ENCODE measurements around the gene L3MBTL4.
"Not testable (repeated sequence)": the region's sequence is repeated elsewhere in the genome, so short reads cannot be mapped to it uniquely, and the experiment has no call there.

L3MBTL4 gene

DNA sequence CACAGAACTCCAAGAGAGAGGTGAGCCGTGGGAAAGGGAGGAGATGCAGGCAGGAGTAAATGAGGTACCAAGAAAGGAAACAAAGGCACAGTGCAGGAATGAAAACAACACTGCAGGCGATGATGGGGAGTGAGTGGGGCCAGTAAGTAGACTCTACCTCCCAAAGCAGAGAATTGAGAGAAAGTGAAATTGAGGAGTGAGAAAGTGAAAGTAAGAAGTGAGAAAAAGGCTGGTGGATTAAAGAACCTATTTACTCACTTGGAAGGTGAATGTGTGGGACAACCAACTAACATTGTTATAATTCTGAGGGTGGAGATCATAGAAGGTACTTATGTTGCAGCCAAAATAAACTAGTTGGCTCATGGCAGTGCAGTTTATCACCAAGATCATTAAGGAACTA lies 326.3 kb downstream of the L3MBTL4 start:
- DNase-seq: no peak

DNA sequence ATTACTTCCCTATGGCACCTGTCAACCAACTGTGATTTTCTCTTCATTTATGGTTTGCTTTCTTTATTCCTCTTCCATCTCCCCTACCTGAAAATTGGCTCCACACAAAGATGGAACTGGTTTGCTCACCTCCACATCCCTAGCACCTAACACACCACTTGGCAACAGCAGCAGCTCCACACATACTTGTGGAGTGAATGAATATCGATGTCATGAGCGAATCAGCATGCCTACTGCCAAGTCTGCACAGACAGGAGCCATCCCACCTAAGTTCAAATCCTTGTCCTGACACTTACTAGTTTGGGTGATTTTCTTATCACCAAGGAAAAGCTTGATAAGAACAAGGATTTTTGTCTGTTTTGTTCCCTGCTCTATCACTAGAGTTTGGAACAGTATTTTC lies 328.0 kb downstream of the L3MBTL4 start:
- DNase-seq: no peak

DNA sequence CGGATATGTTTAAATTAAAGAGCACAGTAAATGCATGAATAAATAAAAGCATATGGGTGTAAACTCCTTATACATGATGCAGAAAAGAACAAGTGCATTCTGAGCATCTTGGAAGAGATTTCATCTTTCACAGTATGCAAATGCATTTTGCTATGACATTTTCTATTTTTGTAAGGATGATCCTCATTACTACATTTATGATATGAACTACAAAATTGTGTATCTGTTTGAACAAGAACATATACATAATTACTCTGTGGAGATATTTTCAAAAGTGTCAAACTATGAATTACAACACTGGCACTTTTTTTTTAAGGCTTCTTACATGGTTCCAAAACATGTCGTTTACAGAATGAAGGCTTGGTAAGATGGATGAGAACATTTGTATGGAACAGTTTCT lies 335.3 kb downstream of the L3MBTL4 start:
- DNase-seq: no peak

DNA sequence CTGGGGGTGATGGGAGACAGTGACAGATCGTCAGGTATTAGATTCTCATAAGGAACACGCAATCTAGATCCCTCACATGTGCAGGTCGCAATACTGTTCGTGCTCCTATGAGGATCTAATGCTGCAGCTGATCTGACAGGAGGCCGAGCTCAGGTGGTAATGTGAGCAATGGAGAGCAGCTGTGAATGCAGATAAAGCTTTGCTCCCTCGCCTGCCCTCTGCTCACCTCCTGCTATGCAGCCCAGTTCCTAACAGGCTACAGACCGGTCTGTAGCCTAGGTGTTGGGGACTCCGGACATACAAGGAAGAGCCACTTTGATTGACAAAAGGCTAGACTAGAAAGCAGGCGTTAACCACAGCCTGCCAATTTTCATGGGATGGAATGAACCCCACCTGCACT lies 335.8 kb downstream of the L3MBTL4 start:
- DNase-seq: no peak

DNA sequence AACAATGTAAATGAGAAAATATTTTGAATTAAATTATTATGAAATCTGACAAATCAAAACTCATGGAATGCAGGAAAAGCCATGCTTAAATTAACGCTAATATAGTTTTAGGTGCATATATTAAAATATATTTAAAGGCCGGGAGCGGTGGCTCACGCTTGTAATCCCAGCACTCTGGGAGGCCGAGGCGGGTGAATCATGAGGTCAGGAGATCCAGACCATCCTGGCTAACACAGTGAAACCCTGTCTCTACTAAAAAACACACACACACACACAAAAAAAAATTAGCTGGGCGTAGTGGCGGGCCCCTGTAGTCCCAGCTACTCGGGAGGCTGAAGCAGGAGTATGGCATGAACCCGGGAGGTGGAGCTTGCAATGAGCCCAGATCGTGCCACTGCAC lies 342.3 kb downstream of the L3MBTL4 start:
- not testable (repeated sequence) for DNase-seq

DNA sequence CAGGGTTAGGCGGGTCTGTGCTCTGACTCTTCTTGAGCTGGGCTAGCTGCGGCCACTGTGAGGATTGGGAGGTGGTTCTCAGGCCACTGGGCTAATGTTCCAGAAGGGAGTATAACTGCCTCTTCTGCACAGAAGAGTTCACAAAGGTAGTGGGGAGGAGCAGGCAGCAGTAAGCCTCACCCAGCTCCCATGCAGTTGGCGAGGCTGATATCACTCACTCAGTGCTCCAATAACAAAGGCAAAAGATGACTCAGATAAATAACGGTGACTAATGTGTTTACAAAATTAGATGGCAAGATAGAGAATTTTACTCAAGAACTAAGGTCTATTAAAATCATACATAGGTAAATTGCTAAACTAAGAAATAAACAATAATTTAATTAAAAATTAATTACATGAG lies 345.2 kb downstream of the L3MBTL4 start:
- no peak for DNase-seq

DNA sequence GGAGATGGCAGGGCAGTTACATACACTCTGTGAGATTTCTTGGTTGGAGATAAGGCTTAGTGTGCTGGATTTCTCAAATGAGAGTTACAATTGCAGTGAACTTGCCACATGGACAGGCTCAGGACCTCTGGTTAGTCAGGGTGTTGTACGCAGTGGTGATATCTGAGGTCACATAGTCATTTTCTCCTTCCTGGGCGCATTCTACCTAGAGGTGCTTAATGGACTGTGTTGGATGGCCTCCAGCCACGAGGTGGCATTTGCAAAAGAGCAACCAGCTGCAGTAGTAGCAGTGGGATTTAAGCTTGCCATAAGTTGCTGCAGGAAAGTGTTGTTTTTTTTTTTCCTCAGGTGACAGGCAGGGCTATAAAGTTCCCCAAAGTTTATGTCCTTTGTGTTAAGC lies 345.6 kb downstream of the L3MBTL4 start:
- no peak for DNase-seq

DNA sequence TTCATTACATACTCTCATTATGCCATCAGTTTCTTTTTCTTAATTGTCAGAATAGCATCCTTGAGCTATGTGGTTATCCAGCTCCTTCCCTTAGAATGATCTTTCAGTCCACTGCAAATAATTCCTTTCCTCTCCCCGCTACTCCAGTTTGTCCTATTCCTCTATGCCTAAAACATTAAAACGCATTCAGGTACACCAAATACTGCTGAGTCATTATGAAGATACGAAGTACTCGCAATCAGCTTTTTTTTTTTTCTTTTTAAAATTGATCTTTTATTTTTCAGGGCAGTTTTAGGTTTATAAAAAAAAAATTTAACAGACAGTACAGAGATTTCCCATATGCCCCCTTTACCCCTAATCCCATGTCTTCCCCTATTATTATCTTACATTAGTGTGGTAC lies 354.6 kb downstream of the L3MBTL4 start:
- DNase-seq: no peak

DNA sequence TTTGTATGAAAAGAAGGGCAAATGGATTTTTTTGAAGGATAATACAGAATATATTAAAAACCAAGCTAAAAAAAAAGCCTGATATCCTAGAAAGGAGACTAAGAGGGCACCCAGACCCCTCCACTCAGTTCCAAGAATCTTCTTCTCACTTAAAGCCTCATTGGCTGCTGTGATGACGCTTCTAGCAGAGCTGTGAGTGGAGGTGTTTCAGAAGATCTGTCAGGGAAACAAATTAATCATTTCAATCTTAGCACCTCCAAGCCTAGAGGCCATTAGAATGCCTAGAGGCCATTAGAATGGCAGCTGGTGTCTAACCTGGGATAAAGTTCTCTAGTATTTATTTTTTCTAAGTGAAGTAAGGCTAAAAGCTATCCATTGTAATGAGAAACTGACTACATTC lies 355.2 kb downstream of the L3MBTL4 start:
- no peak for DNase-seq

DNA sequence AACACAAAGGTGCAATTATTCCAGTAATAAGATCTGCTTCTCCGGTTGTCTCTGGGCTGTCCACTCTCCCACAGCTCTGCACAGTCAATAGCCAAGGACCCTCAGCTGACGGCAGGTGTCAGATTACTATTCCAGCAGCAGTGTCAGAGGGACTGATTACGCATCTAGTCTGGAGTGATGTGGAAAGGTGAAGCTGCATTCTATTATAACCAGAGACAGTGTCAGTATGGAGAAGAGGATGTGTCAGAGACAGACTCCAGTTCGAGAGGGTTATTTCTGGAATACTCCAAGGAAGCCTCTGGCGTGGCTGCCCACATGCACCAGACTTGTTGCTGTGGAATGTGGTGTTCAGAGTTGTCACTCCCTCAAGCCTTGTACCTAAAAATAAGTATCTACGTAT lies 355.8 kb downstream of the L3MBTL4 start:
- no peak for DNase-seq

DNA sequence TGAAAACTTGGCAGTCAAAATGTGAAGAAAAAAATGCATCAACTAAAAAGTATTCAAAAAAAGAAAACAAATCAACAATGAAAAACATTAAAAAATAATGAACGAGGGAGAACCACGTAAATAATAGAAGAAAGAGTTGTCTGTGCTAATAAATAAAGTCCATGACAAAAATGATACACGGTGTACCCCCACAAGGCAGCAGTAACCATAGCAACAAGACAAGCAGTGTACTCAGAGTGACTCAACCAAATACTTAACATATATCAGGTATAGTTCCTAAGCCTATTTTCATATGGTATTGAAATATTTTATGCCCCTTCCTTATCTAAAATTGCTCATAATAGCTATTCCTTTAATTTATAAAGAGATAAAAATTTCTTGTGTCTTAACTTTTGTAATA lies 357.1 kb downstream of the L3MBTL4 start:
- DNase-seq: no peak

DNA sequence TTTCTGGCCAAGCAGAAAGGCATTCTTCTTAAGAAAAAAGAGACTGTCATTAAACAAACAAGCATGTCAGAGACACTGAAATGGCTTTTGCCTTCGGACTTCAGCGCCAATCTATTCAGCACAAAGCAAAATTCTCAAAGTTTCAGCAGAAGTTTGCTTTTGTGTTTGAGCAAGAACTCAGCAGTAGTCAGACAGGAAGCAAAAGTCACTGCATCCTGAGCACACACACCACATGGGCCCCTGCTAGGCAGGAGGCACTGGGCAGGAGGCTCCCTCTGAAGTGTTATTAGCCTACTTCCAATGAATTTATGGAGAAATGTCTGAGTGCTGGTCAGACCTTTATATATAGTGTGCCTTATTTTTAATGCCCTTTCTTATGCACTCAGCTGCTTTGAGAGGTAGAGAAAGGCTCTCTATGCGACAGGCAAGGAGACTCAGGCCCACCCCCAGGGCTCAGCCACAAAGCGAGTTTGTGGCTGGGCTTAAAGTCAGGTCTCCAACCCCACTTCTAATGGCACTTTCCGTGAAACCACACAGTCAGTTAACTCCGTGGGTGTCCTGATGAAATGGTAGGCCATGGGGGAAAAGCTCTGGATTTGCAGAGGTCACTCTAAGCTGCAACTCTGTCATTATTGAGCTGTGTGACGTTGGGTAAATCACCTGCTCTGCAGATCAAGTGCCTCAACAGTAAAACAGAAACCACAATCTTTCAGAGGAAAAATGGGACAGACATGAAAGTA lies 358.4 kb downstream of the L3MBTL4 start:
- no peak for DNase-seq

DNA sequence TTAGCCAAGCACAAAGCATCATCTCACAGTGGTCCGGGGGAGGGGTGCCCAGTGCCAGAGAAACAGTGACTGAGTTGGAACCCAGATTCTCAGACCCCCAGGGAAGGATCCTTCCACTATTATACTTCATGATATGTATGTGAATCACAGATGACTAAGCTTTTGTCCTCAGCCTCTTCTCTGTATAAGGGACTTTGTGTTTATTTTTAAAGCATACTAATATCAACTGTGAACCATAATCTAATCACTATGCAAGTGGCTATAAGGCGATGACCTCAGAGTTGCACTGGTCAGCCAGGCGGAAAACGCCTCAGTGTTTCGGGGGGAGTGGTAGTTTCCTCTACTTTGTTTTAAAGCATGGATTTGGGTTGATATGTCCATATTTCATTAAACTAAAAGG lies 359.0 kb downstream of the L3MBTL4 start:
- DNase-seq: no peak

DNA sequence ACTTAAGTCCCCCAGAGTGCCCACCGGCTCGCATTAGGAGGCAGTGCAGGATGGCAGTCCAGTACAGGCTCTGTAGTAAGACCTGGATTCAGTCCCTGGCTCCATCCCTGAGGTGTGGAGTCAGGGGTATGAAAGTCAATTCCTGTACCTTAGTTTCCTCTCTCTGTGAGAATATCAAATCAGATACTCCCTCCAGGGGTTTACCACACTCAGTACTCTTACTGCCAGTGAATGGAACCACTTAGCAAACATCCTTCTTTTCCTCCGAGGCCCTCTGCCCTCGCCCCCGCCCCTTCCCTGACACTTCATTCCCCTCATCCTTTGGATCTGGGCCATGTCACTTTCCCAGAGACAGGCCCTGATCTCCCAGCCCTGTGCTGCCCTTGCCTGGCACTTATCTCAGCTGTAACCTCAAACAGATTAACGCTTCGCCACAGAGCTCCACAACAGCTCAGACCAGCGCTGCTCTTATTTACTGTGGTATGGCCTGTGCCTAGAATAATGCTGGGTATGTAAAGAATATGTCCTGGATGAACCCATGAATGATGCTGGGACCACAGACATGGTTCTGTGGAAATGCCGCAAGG lies 360.4 kb downstream of the L3MBTL4 start:
- no peak for DNase-seq

DNA sequence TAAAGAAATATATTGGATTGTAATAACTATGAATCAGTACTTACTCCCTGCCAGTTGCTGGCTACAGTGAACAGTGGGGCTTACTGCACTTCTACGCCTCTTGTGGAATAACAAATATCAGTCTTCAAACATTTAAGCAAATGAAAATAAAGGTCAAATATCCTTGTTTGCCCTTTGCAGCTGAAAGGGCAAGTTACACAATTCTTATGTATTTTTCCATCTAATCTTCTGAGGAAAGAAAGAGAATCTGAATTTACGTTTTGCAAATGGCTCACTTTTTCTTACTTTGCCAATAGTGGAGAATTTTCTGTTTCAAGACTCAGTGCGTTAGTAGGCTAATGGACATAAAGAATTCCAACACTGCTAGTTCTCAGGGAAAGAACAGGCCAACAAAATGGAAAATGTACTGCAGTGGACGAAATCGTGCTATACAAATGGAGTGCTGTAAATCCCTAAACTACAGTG lies 362.2 kb downstream of the L3MBTL4 start:
- DNase-seq: no peak

DNA sequence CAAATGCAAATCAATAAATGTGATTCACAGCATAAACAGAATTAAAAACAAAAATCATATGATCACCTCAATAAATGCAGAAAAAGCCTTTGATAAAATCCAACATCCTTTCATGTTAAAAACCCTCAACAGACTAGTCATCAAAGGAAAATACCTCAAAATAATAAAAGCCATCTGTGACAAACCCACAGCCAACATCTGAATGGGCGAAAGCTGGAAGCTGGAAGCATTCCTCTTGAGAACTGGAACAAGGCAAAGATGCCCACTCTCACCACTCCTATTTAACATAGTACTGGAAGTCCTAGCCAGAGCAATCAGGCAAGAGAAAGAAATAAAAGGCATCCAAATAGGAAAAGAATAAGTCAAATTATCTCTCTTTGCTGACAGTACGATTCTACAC lies 367.1 kb downstream of the L3MBTL4 start:
- not testable (repeated sequence) for DNase-seq

DNA sequence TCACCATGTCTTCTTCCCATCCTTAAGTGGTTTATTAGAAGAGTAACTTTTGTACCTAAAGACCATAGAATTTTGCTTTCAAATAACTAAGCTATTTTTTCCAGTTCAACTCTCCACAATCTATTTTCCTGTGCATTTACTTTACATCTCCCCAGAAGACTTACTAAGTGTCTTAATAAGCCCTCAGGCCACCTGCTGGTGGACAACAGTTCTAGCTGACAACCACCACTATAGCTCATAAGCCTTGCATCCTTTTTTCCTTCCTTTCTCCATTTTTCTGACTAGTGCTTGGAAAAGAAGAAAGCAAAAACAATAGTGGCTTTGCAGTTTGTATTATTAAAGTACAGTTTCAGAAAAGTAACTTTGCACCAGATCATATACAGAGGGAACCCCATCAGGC lies 369.9 kb downstream of the L3MBTL4 start:
- no peak for DNase-seq

DNA sequence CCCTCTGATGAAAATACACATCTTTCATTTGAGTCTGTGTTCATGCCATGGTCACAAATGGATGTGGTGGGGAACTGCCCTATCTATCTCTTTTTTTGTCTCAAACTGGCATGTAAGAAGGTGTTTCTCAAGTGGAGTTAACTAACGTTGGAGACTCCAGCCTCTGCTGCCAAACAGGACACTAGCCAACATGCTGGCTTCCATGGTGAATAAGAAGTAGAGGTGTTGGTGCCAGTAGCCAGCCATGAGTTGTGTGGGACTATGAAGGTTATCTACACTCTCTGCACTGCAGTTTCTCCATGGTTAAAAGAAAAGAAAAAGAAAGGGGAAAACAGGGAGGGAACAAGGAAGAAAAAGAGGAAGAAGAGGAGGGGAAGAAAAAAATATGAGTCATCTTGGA lies 370.4 kb downstream of the L3MBTL4 start:
- DNase-seq: no peak

DNA sequence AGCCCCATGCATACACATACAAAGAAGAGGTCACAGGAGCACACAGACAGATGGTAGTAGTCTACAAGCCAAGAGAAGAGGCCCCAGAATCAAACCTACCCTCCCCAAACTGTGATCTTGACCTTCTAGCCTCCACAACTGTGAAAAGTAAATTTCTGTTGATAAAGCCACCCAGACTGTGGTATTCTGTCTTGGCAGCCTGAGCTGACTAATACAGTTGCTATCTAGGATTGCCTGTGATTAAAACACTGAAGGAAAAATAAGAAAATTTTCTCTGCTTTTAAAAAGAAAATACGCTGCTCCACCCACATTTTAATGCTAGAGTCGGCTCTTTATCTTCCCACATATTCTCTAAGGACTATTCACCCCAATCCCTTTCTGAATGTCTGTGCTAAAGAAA lies 375.7 kb downstream of the L3MBTL4 start:
- no peak for DNase-seq

DNA sequence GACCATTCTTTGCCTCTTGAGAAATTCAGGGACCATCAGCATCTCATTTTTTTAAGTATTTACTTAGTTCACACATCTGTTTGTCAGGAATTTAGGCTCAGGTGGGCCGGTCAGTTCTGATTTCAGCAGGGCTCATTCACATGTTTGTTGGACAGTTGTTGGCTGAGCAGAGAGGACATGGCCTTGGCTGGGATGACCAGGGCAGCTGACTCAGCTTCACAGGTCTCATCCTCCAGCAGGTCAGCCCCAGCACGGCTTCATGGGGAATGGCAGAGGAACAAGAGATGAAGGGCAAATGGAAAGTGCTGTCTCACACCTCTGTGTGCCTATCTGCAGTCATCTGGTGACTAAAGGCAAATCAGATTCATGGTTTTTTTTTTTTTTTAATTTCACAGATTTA lies 383.3 kb downstream of the L3MBTL4 start:
- no peak for DNase-seq

DNA sequence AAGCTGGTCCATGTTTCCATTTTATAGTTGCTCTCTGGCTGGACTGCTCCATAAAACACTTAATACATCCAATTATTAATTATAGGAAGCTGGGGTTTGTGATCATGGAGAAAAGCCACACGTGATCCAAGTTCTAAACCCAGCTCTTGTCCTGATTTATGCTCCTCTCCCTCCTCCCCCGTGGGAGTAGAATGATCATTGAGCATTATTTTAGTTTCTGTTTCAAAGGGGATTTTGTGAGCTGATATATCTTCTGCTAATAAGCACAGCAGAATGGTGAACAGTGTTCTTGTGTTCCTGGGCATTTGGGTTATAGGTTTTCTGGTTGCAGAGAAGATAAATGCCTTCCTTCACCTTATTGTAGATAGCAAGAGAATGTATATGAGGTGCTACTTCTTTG lies 383.7 kb downstream of the L3MBTL4 start:
- DNase-seq: no peak

DNA sequence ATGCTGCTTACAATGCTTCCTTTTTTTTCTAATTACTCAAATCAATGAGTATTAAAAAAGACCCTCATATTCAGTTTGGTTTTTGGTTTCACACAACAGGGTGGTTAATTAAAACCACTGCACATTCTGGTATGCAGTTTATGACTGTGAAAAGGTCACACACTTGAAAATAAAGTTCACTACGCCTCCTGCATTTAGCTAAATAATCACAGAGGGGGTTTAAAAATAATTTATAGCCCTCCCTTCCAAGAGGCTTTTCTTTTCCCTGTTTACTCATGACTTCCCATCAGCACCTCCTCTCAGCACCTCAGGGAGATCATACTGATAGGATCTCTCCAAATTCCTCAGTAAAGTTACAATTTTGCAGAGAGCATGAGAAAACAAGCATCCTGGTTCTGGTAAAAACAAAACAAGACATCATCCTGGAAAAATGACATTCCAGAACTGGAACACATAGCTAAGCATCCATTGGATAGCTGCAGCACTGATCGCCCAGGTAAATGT lies 389.9 kb downstream of the L3MBTL4 start:
- no peak for DNase-seq

DNA sequence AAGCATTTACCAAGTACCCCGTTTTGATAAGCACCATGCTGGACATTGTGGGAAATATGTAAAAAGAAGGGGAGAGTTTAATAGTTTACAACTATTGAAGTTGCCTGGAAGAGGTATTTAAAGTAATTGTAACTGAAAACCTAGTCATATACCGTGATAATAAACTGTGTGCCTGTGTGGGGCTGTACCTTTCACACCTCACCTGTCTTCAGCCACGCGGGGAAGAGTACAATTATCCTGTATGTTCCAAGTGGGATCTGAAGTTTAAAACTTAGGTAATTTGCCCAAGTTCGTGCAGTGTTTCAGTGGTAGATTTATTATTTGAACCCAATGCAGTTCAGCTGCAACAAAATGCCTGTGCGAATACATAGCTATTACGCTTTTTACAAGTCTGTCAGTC lies 391.2 kb downstream of the L3MBTL4 start:
- DNase-seq: no peak

DNA sequence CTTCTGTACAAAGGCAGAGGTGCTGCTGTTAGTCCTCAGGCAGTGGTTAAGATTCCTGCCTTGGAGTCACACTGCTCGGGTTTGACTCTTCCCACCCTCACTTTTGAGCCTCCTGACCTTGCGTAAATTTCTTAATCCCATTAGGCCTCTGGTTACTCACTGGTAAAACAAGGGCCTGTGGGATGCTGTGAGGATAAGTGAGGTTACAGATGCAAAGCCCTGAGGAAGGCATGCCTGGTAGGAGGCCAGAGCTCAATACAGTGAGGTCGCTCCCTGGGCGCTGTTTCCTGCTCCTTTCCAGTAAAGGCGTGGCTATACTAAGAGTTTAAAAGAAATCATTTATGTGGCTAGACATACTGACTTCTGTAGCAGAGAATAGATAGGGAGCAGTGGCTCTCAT lies 391.9 kb downstream of the L3MBTL4 start:
- DNase-seq: no peak

DNA sequence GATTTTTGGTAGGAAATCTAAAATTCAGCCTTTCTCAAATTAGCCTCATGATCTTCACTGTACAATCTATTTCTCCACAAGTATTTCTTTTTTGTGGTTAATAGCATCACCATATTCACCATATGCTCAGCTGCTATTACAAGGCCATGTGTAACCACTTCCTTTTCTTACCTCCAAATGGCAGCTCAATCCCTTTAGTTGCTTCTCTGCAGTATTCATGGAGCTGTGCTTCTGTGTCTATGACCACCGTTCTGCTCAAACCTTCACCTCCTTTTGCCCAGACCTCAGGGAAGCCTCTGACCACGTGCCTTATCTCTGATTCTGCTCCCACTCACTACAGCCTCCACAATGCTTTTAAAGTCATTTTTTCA lies 392.7 kb downstream of the L3MBTL4 start:
- no peak for DNase-seq
